Calu3 (cell line): Measurements from ENCODE around the gene AMOTL1. TPM values are rescaled to one million over a fixed set of nuclear protein-coding genes. Genes with fewer than 3 reads are reported as not detected.

Experiments
- BruUV-seq: library from RNA; stranded (reverse); fragments of 400-500 nt; replicated peaks from 2 replicates; lab custom pipeline; 2021; lab: Mats Ljungman, UMichigan
- CTCF ChIA-PET: fragments of 300-600 bp; sonication (Branson Sonifier 250); formaldehyde crosslinking; loops from one replicate; lab custom pipeline; 2022; ENCODE audit warnings: antibody characterized with exemption; lab: Charles Lee
- DNase-seq: peaks from one replicate; pipeline ENCODE4 v3.0.0; 2022
- H3K27ac Mint-ChIP-seq: one replicate; pipeline ENCODE4 v1.8.0; 2022; ENCODE audit warnings: mixed read lengths; ENCODE audit not compliant: unreplicated experiment
- H3K27me3 Mint-ChIP-seq: one replicate; pipeline ENCODE4 v1.8.0; 2022; ENCODE audit warnings: mixed read lengths; ENCODE audit not compliant: unreplicated experiment
- H3K36me3 Mint-ChIP-seq: one replicate; pipeline ENCODE4 v1.8.0; 2022; ENCODE audit warnings: mild to moderate bottlenecking, moderate library complexity, mixed read lengths; ENCODE audit not compliant: insufficient read depth, unreplicated experiment
- H3K4me1 Mint-ChIP-seq: one replicate; pipeline ENCODE4 v1.8.0; 2022; ENCODE audit warnings: mild to moderate bottlenecking, low read depth, mixed read lengths; ENCODE audit not compliant: unreplicated experiment
- H3K4me3 Mint-ChIP-seq: one replicate; pipeline ENCODE4 v1.8.0; 2022; ENCODE audit warnings: mild to moderate bottlenecking, low read depth, moderate library complexity, mixed read lengths; ENCODE audit not compliant: unreplicated experiment
- H3K9me3 Mint-ChIP-seq: one replicate; pipeline ENCODE4 v1.8.0; 2022; ENCODE audit warnings: low read depth, mixed read lengths; ENCODE audit not compliant: unreplicated experiment
- intact Hi-C: fragments of 100-400 bp; cut with micrococcal nuclease; formaldehyde crosslinking; loops from one replicate; pipeline ENCODE4 v1.10.0; 2022; ENCODE audit not compliant: unreplicated experiment
- total RNA-seq: library from RNA; stranded (reverse); gene quantifications from 2 replicates; pipeline ENCODE4 v1.2.3, GENCODE V29; 2022
- TF ChIP-seq, protein P1 (sequence below): fragments of 200-600 bp; IDR thresholded peaks from one replicate; pipeline ENCODE4 v1.8.0; 2022; ENCODE audit warnings: antibody characterized with exemption; ENCODE audit not compliant: unreplicated experiment

AMOTL1 gene
- total RNA-seq, 1 experiment from 2014 or later: 24.2 TPM

DNA sequence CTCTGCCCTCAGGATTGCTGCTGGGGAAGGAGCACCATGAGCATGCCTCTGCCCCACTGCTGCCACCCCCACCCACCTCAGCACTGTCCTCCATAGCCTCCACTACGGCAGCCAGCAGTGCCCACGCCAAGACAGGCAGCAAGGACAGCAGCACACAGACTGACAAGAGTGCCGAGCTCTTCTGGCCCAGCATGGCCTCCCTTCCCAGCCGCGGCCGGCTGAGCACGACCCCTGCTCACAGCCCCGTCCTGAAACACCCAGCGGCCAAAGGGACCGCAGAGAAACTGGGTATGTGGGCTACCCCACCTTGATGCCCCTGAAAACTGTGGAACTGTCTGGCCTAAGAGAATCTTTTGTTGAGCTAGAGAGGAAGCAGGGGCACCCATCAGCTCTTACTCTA lies 101.0 kb downstream of the AMOTL1 start:
- Mint-ChIP-seq H3K27me3 (no peaks in the 10 kb centered on the region), H3K36me3 (peaks cover 5% of the 10 kb centered on the region), H3K4me3 (no peak overlapping the region), H3K9me3 (no peaks in the 10 kb centered on the region), H3K27ac (no peak overlapping the region), H3K4me1 (no peaks in the 10 kb centered on the region)
- TF ChIP-seq, protein P1, sequence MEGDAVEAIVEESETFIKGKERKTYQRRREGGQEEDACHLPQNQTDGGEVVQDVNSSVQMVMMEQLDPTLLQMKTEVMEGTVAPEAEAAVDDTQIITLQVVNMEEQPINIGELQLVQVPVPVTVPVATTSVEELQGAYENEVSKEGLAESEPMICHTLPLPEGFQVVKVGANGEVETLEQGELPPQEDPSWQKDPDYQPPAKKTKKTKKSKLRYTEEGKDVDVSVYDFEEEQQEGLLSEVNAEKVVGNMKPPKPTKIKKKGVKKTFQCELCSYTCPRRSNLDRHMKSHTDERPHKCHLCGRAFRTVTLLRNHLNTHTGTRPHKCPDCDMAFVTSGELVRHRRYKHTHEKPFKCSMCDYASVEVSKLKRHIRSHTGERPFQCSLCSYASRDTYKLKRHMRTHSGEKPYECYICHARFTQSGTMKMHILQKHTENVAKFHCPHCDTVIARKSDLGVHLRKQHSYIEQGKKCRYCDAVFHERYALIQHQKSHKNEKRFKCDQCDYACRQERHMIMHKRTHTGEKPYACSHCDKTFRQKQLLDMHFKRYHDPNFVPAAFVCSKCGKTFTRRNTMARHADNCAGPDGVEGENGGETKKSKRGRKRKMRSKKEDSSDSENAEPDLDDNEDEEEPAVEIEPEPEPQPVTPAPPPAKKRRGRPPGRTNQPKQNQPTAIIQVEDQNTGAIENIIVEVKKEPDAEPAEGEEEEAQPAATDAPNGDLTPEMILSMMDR: no peak
- DNase-seq: no peak
- intact Hi-C loops: no loop called here
- CTCF ChIA-PET: no interaction called here
- BruUV-seq: no TSS peak

DNA sequence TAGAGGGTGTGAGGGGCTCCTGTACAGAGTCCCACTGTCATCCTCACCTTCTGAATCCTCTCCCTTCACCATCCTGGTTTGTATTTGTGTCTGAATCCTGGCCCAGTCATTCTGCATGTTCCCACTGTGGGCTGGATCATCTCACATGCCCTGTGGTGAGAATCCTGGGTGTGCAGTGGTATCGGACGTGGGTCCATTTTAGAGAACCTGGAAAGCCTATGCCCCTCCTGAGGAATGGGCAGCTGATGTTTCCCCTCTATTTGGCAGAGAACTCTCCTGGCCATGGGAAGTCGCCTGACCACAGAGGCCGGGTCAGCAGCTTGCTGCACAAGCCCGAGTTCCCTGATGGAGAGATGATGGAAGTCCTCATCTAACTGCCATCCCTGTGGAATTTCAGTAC lies 102.3 kb downstream of the AMOTL1 start:
- Mint-ChIP-seq H3K27ac (no peak overlapping the region), H3K4me3 (no peak overlapping the region), H3K4me1 (no peaks in the 10 kb centered on the region), H3K9me3 (no peaks in the 10 kb centered on the region), H3K27me3 (no peaks in the 10 kb centered on the region), H3K36me3 (peaks cover 5% of the 10 kb centered on the region)
- BruUV-seq: no TSS peak
- TF ChIP-seq, protein P1: no peak
- intact Hi-C loops: no loop called here
- CTCF ChIA-PET: no interaction called here
- no peak for DNase-seq

DNA sequence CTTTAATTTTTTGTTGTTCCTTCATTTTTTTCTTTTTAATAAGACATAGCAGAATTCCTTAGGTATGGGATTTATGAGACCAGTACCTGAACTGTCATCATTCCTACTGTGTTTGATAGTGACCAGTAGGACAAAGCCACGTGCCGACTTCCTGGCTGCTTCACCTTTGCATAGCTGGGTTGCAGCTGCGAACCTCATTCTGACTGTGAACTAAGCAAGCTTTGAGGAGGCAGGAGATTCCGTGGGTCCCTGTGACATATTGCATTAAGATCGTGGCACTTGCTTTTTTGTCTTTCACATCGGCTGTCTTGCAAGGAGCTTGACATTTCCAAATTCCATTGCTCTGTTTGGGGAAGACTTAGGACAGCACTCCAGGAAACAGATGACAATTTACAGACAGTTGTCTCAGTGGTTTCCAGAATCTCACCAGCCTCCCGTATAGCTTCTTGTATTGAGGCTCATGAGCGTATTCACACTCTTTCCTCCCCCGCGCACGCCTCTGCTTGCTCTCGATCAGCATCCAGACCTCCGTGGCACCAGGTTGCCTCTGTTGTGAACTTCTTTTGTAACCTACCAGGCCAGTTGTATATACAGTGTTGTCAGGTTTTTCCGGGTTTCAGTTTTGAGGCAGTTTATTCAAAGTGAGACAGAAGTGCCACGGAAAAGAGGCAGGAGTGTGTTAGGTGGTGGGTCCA lies 103.5 kb downstream of the AMOTL1 start:
- TF ChIP-seq, protein P1: no peak
- DNase-seq: no peak
- CTCF ChIA-PET: no interaction called here
- Mint-ChIP-seq H3K27me3 (no peaks in the 10 kb centered on the region), H3K4me3 (no peak overlapping the region), H3K27ac (no peak overlapping the region), H3K9me3 (no peaks in the 10 kb centered on the region), H3K4me1 (peaks cover 5% of the 10 kb centered on the region), H3K36me3 (peaks cover 11% of the 10 kb centered on the region)
- BruUV-seq: no TSS peak
- intact Hi-C loops: no loop called here

DNA sequence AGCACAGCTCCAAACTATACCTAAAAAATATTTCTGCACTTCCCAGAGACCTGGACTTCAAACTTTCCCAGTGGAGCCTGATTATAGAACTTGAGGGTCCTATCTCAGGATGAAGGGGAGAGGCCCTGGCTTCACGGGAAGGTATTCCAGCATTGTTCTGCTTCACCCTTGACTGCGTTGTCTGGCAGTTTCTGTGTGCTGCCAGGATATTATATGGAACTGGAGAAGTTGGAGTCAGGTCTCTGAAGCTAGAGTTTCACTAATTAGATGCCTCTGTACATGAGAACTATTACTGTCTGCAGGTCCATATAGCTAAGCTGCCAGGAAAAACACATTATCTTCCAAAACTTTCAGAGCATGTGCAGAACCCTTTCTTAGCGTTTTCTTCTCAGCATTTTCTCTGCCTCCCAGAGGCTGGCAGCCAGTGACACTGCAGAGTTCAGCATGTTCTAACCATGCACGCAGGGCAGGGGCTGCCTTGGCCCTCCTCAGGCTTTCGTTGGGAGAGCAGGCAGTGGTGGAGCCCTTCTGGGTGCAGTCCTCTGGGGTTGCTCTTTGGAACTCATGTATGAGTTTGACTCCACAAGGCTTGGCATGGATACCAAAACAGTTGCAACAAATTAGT lies 105.9 kb downstream of the AMOTL1 start:
- no TSS peak for BruUV-seq
- CTCF ChIA-PET: interaction anchor here (0.6 kb wide), 1 partner anchor 19 kb away, joined by 4 read pairs; no protein-coding TSS in a partner anchor

More for the DNA sequence above, 105.9 kb downstream of the AMOTL1 start:
- Mint-ChIP-seq H3K4me1 (peaks cover 9% of the 10 kb centered on the region), H3K36me3 (peaks cover 21% of the 10 kb centered on the region), H3K27ac (no peak overlapping the region), H3K4me3 (no peak overlapping the region), H3K9me3 (no peaks in the 10 kb centered on the region), H3K27me3 (no peaks in the 10 kb centered on the region)
- DNase-seq: no peak
- TF ChIP-seq, protein P1: no peak
- intact Hi-C loops: no loop called here
